Liver (tissue), 9 donors: ENCODE data around the gene TRMT44. TPM values are rescaled to one million over a fixed set of nuclear protein-coding genes. Genes with fewer than 3 reads are reported as not detected.

Experiments used
- DNase-seq: peaks from one replicate; pipeline ENCODE4 v3.0.0-alpha.2; 2017; ENCODE audit warnings: low spot score
- H3K27ac ChIP-seq, 2 donors: one replicate each; pipeline ENCODE4 v1.7.0; 2013; ENCODE audit warnings: inconsistent platforms in 2 of 2, low read length in 2 of 2, control low read depth in 1 of 2, low read depth in 1 of 2, mild to moderate bottlenecking in 1 of 2
- H3K27me3 ChIP-seq, 4 donors: one replicate each; pipeline versions ENCODE4 v1.6.1 to v1.7.0; 2013; ENCODE audit warnings: low read length in 3 of 4, inconsistent platforms in 1 of 4, mild to moderate bottlenecking in 1 of 4, moderate library complexity in 1 of 4; ENCODE audit not compliant: control insufficient read depth in 4 of 4, insufficient read depth in 4 of 4
- H3K36me3 ChIP-seq, 4 donors: one replicate each; pipeline versions ENCODE4 v1.6.1 to v1.7.0; 2013; ENCODE audit warnings: low read length in 3 of 4, mild to moderate bottlenecking in 3 of 4, low read depth in 1 of 4, moderate library complexity in 1 of 4; ENCODE audit not compliant: control insufficient read depth in 4 of 4, insufficient read depth in 3 of 4
- H3K4me1 ChIP-seq, 4 donors: one replicate each; pipeline versions ENCODE4 v1.6.1 to v1.7.0; 2013; ENCODE audit warnings: low read length in 3 of 4, mild to moderate bottlenecking in 3 of 4, moderate library complexity in 1 of 4; ENCODE audit not compliant: control insufficient read depth in 4 of 4, insufficient read depth in 4 of 4
- H3K4me3 ChIP-seq, 3 donors: one replicate each; pipeline versions ENCODE4 v1.6.1 to v1.7.0; 2013; ENCODE audit warnings: low read length in 3 of 3, control low read depth in 1 of 3, low read depth in 1 of 3, mild to moderate bottlenecking in 1 of 3
- H3K9ac ChIP-seq, 2 donors: one replicate each; pipeline ENCODE4 v1.7.0; 2013; ENCODE audit warnings: low read length in 2 of 2, mild to moderate bottlenecking in 2 of 2, moderate library complexity in 2 of 2, control low read depth in 1 of 2, low read depth in 1 of 2
- H3K9me3 ChIP-seq, 4 donors: one replicate each; pipeline versions ENCODE4 v1.6.1 to v1.7.0; 2013; ENCODE audit warnings: low read length in 3 of 4; ENCODE audit not compliant: control insufficient read depth in 4 of 4
- ATF3 ChIP-seq: IDR thresholded peaks from 2 replicates; pipeline ENCODE4 v1.6.1; 2016; ENCODE audit warnings: antibody characterized with exemption
- EGR1 ChIP-seq, 2 donors: IDR thresholded peaks; 2 replicates each; pipeline ENCODE4 v1.6.1; 2016 to 2018; ENCODE audit warnings: antibody characterized with exemption in 2 of 2, low read depth in 2 of 2
- FOXA1 ChIP-seq: IDR thresholded peaks from 2 replicates; pipeline ENCODE4 v1.6.1; 2016; ENCODE audit warnings: antibody characterized with exemption
- FOXA2 ChIP-seq: IDR thresholded peaks from 2 replicates; pipeline ENCODE4 v1.6.1; 2016; ENCODE audit warnings: antibody characterized with exemption
- GABPA ChIP-seq, 2 donors: IDR thresholded peaks in 1 of 2; conservative IDR thresholded peaks in 1 of 2; 2 replicates each; pipeline ENCODE4 v1.6.1; 2016; ENCODE audit warnings: antibody characterized with exemption in 2 of 2, mild to moderate bottlenecking in 1 of 2, moderate library complexity in 1 of 2
- HNF4A ChIP-seq, 2 donors: conservative IDR thresholded peaks; 2 replicates each; pipeline ENCODE4 v1.6.1; 2016; ENCODE audit warnings: antibody characterized with exemption in 2 of 2, mild to moderate bottlenecking in 2 of 2
- HNF4G ChIP-seq: IDR thresholded peaks from 2 replicates; pipeline ENCODE4 v1.6.1; 2016; ENCODE audit warnings: antibody characterized with exemption
- JUND ChIP-seq, 2 donors: IDR thresholded peaks; 2 replicates each; pipeline ENCODE4 v1.6.1; 2016; ENCODE audit warnings: antibody characterized with exemption in 2 of 2
- MAX ChIP-seq: IDR thresholded peaks from 2 replicates; pipeline ENCODE4 v1.6.1; 2016; ENCODE audit warnings: antibody characterized with exemption
- NR2F2 ChIP-seq: IDR thresholded peaks from 2 replicates; pipeline ENCODE4 v1.6.1; 2016; ENCODE audit warnings: antibody characterized with exemption
- RAD21 ChIP-seq, 2 donors: IDR thresholded peaks; 2 replicates each; pipeline ENCODE4 v1.6.1; 2016; ENCODE audit warnings: antibody characterized with exemption in 2 of 2, mild to moderate bottlenecking in 2 of 2
- REST ChIP-seq: IDR thresholded peaks from 2 replicates; pipeline ENCODE4 v1.6.1; 2016; ENCODE audit warnings: antibody characterized with exemption, mild to moderate bottlenecking
- RXRA ChIP-seq, 2 donors: IDR thresholded peaks; 2 replicates each; pipeline ENCODE4 v1.6.1; 2017 to 2018; ENCODE audit warnings: antibody characterized with exemption in 2 of 2, mild to moderate bottlenecking in 1 of 2
- SP1 ChIP-seq: IDR thresholded peaks from 2 replicates; pipeline ENCODE4 v1.6.1; 2018; ENCODE audit warnings: antibody characterized with exemption, mild to moderate bottlenecking
- TAF1 ChIP-seq: conservative IDR thresholded peaks from 2 replicates; pipeline ENCODE4 v1.6.1; 2016; ENCODE audit warnings: antibody characterized with exemption, mild to moderate bottlenecking
- WGBS: extraction: QIAGEN DNeasy Blood & Tissue Kit; methylation state at CpG from one replicate; pipeline ENCODE4 v1.1.7; 2013; 5-methylcytosine and 5-hydroxymethylcytosine counted together
- polyA plus RNA-seq, 2 donors: library from polyadenylated mRNA; stranded (reverse) in 1 of 2; unstranded in 1 of 2; fragments of 200-250 nt in 1 of 2; fragments of >200 nt in 1 of 2; fragmentation: Nextera tagmentation in 1 of 2; extraction: Ambion mirVana in 1 of 2; gene quantifications; one replicate each; pipeline versions ENCODE4 v1.2.1 to v1.2.3, GENCODE V29; 2013 to 2015
- total RNA-seq, 2 donors: library from RNA; depleted of rRNA; stranded (reverse); fragments of >200 nt; gene quantifications; one replicate each; pipeline ENCODE4 v1.2.3, GENCODE V29; 2014
- TF ChIP-seq, protein P1 (sequence below): IDR thresholded peaks from 2 replicates; pipeline ENCODE4 v1.6.1; 2016; ENCODE audit warnings: antibody characterized with exemption
- TF ChIP-seq, protein P2 (sequence below): fragments of 150-350 bp; IDR thresholded peaks from 2 replicates; pipeline ENCODE4 v1.5.1; 2017; ENCODE audit warnings: improper control_type of control experiment, low read depth, low read length; ENCODE audit not compliant: missing input control
- donor health status: healthy.
- donor health status: healthy.
- donor health status: healthy.
- donor health status: healthy.
- donor health status: healthy.

Gene TRMT44
- total and polyA plus RNA-seq, 4 donors, result 3.0 to 16.0 (median 5.7) TPM

GRCh38 chr4:8477676-8478075 lies 37.1 kb downstream of the TRMT44 start:
- TF ChIP-seq RXRA (IDR thresholded peaks at IDR 0.05) (no peak), EGR1 (IDR thresholded peaks at IDR 0.05; ENCODE audit: low read depth in 2 of 2) (no peak), MAX (no peak), HNF4A (conservative IDR thresholded peaks at IDR 0.05) (no peak), NR2F2 (no peak)
- TF ChIP-seq, protein P1, sequence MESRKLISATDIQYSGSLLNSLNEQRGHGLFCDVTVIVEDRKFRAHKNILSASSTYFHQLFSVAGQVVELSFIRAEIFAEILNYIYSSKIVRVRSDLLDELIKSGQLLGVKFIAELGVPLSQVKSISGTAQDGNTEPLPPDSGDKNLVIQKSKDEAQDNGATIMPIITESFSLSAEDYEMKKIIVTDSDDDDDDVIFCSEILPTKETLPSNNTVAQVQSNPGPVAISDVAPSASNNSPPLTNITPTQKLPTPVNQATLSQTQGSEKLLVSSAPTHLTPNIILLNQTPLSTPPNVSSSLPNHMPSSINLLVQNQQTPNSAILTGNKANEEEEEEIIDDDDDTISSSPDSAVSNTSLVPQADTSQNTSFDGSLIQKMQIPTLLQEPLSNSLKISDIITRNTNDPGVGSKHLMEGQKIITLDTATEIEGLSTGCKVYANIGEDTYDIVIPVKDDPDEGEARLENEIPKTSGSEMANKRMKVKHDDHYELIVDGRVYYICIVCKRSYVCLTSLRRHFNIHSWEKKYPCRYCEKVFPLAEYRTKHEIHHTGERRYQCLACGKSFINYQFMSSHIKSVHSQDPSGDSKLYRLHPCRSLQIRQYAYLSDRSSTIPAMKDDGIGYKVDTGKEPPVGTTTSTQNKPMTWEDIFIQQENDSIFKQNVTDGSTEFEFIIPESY, result no peak
- no peaks in the 10 kb centered on the region for H3K9me3 ChIP-seq
- H3K9ac ChIP-seq, result no peak overlapping the region
- H3K27ac ChIP-seq, result no peak overlapping the region
- H3K4me3 ChIP-seq, result no peak overlapping the region
- peaks cover 0 to 15% (median 6%) of the 10 kb centered on the region in 4 donors for H3K36me3 ChIP-seq
- DNase-seq, result no peak
- H3K4me1 ChIP-seq, result no peaks in the 10 kb centered on the region
- no peaks in the 10 kb centered on the region for H3K27me3 ChIP-seq
- WGBS, result 95% methylated on average over 8 of the region's 8 CpGs

GRCh38 chr4:8478371-8478770 lies 37.8 kb downstream of the TRMT44 start:
- no peak for DNase-seq
- no peaks in the 10 kb centered on the region for H3K9me3 ChIP-seq
- H3K36me3 ChIP-seq, result peaks cover 0 to 15% (median 6%) of the 10 kb centered on the region in 4 donors
- no peak overlapping the region for H3K4me3 ChIP-seq
- H3K4me1 ChIP-seq, result no peaks in the 10 kb centered on the region
- no peak for TF ChIP-seq JUND (IDR thresholded peaks at IDR 0.05)
- TF ChIP-seq EGR1 (IDR thresholded peaks at IDR 0.05; ENCODE audit: low read depth in 2 of 2), result no peak
- TF ChIP-seq TAF1, result no peak
- TF ChIP-seq FOXA1, result no peak
- TF ChIP-seq FOXA2, result no peak
- TF ChIP-seq RAD21 (IDR thresholded peaks at IDR 0.05), result no peak
- no peak for TF ChIP-seq HNF4G
- TF ChIP-seq, protein P2, sequence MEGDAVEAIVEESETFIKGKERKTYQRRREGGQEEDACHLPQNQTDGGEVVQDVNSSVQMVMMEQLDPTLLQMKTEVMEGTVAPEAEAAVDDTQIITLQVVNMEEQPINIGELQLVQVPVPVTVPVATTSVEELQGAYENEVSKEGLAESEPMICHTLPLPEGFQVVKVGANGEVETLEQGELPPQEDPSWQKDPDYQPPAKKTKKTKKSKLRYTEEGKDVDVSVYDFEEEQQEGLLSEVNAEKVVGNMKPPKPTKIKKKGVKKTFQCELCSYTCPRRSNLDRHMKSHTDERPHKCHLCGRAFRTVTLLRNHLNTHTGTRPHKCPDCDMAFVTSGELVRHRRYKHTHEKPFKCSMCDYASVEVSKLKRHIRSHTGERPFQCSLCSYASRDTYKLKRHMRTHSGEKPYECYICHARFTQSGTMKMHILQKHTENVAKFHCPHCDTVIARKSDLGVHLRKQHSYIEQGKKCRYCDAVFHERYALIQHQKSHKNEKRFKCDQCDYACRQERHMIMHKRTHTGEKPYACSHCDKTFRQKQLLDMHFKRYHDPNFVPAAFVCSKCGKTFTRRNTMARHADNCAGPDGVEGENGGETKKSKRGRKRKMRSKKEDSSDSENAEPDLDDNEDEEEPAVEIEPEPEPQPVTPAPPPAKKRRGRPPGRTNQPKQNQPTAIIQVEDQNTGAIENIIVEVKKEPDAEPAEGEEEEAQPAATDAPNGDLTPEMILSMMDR, result no peak
- TF ChIP-seq SP1, result no peak
- TF ChIP-seq GABPA (IDR thresholded peaks at IDR 0.05 in 1 of 2, conservative IDR thresholded peaks at IDR 0.05 in 1 of 2), result no peak
- no peak for TF ChIP-seq NR2F2
- TF ChIP-seq RXRA (IDR thresholded peaks at IDR 0.05), result no peak
- no peak for TF ChIP-seq MAX
- TF ChIP-seq ATF3, result no peak
- TF ChIP-seq REST, result no peak
- no peak overlapping the region for H3K9ac ChIP-seq
- no peak overlapping the region for H3K27ac ChIP-seq
- H3K27me3 ChIP-seq, result no peaks in the 10 kb centered on the region
- WGBS, result 96% methylated on average over 9 of the region's 9 CpGs
